K562 (cell line): Measurements from ENCODE around the gene RPS28. TPM values are rescaled to one million over a fixed set of nuclear protein-coding genes. Genes with fewer than 3 reads are reported as not detected.

Experiments
- ARID4B ChIP-seq: sonication (generic); formaldehyde crosslinking; IDR thresholded peaks from 2 replicates; pipeline ENCODE4 v1.8.0; 2022; ENCODE audit warnings: mild to moderate bottlenecking, missing genetic modification reagents
- BMI1 ChIP-seq: fragments of 150-350 bp; IDR thresholded peaks from 2 replicates; pipeline ENCODE4 v1.6.1; 2014; ENCODE audit warnings: low read length
- CC2D1A ChIP-seq: fragments of 450-650 bp; IDR thresholded peaks from 2 replicates; pipeline ENCODE4 v1.6.1; 2017; ENCODE audit warnings: mild to moderate bottlenecking
- GTF2F1 ChIP-seq: IDR thresholded peaks from 2 replicates; pipeline ENCODE4 v1.6.1; 2011; ENCODE audit warnings: low read depth, low read length, improper control_type of control experiment
- JUND ChIP-seq, 2 experiments: IDR thresholded peaks; 2 replicates in 1 of 2; 3 replicates in 1 of 2; pipeline ENCODE4 v1.6.1; 2011; ENCODE audit warnings: borderline replicate concordance in 2 of 2, low read depth in 2 of 2, low read length in 2 of 2, improper control_type of control experiment in 1 of 2, missing biosample characterization in 1 of 2, missing genetic modification characterization in 1 of 2, missing genetic modification reagents in 1 of 2
- MLLT1 ChIP-seq, 2 experiments: fragments of 450-650 bp; IDR thresholded peaks; 2 replicates each; pipeline ENCODE4 v1.6.1; 2016
- PRPF4 ChIP-seq: fragments of 200-400 bp; formaldehyde crosslinking; IDR thresholded peaks from one replicate; pipeline ENCODE4 v1.6.1; 2017; ENCODE audit warnings: low read length, low read depth, mild to moderate bottlenecking; ENCODE audit not compliant: insufficient read depth, poor library complexity, severe bottlenecking
- SNIP1 ChIP-seq: fragments of 450-650 bp; IDR thresholded peaks from 2 replicates; pipeline ENCODE4 v1.7.1; 2017; ENCODE audit warnings: low read depth, mild to moderate bottlenecking
- SRF ChIP-seq, 2 experiments: fragments of 250-450, 450-650 bp in 1 of 2; sonication (Bioruptor Pico) in 1 of 2; sonication (generic) in 1 of 2; formaldehyde crosslinking; IDR thresholded peaks; 2 replicates each; pipeline versions ENCODE4 v1.5.0 to v1.5.1; 2020 to 2022; ENCODE audit warnings: mild to moderate bottlenecking in 1 of 2, missing genetic modification reagents in 1 of 2
- TAF7 ChIP-seq: fragments of 450-650 bp; IDR thresholded peaks from 2 replicates; pipeline ENCODE4 v1.6.1; 2016; ENCODE audit warnings: missing genetic modification characterization, missing compliant biosample characterization
- ZBTB26 ChIP-seq: fragments of 450-650 bp; formaldehyde crosslinking; IDR thresholded peaks from 2 replicates; pipeline ENCODE4 v1.4.0; 2022; ENCODE audit warnings: missing genetic modification characterization
- ZNF146 ChIP-seq: IDR thresholded peaks from one replicate; pipeline ENCODE4 v1.6.1; 2018; ENCODE audit warnings: missing compliant biosample characterization; ENCODE audit not compliant: unreplicated experiment
- ZNF232 ChIP-seq: sonication (generic); formaldehyde crosslinking; IDR thresholded peaks from 2 replicates; pipeline ENCODE4 v1.8.0; 2022; ENCODE audit warnings: mild to moderate bottlenecking, missing genetic modification reagents
- ZNF561 ChIP-seq: fragments of 450-650 bp; formaldehyde crosslinking; conservative IDR thresholded peaks from 2 replicates; pipeline ENCODE4 v1.4.0; 2020; ENCODE audit warnings: mild to moderate bottlenecking, moderate library complexity
- ZNF655 ChIP-seq: fragments of 250-450 bp; sonication (Bioruptor Pico); IDR thresholded peaks from 2 replicates; pipeline ENCODE4 v1.5.0; 2021
- polyA plus RNA-seq, 8 experiments: library from polyadenylated mRNA; depleted of rRNA in 4 of 8; stranded (reverse) in 5 of 8; unstranded in 3 of 8; fragments of >200 nt; fragmentation: Nextera tagmentation in 2 of 8; fragmentation: Illumina TruSeq in 1 of 8; extraction: Ambion mirVana in 2 of 8; extraction: Trizol in 1 of 8; gene quantifications; 2 replicates each; pipeline versions ENCODE4 v1.2.1 to v1.2.3, GENCODE V29; 2011 to 2014; ENCODE audit warnings: inconsistent platforms in 1 of 8, missing spikeins in 1 of 8
- total RNA-seq, 7 experiments: library from RNA; depleted of rRNA in 6 of 7; stranded (reverse); fragments of >200 nt in 6 of 7; fragmentation: Illumina TruSeq in 2 of 7; extraction: Trizol in 2 of 7; gene quantifications; 2 replicates each; pipeline versions ENCODE4 v1.2.1 to v1.2.3, GENCODE V29; 2011 to 2021; ENCODE audit warnings: low replicate concordance in 1 of 7

Gene RPS28
- total and polyA plus RNA-seq, 9 of the 15 experiments (the other 6 are each of a cell fraction or from before 2014, with no cell fraction given): 165 to 2,827 (median 1,303) TPM

- TF ChIP-seq JUND (IDR thresholded peaks at IDR 0.05; ENCODE audit: borderline replicate concordance, low read depth, low read length): peak; percentile 28; the same call in 1 of the 2 replicates
- TF ChIP-seq JUND (tag; IDR thresholded peaks at IDR 0.05; ENCODE audit: borderline replicate concordance, low read depth, low read length): peak; percentile 43; the same call in 1 of the 3 replicates
- TF ChIP-seq TAF7 (tag): no peak
- TF ChIP-seq SNIP1: no peak
- TF ChIP-seq ZNF232 (CRISPR knock-in tag): 0 out of 2 replicates have a peak, but pooled peaks have one; percentile 7
- TF ChIP-seq SRF (CRISPR knock-in tag; IDR thresholded peaks at IDR 0.05): 0 out of 4 replicates have a peak, but pooled peaks have one; percentile 17 to 27
- no peak for TF ChIP-seq MLLT1 (IDR thresholded peaks at IDR 0.05)
- TF ChIP-seq ZNF561 (CRISPR knock-in tag): no peak
- no peak for TF ChIP-seq ZNF655 (CRISPR knock-in tag)
- TF ChIP-seq PRPF4: no peak
- no peak for TF ChIP-seq CC2D1A
- no peak for TF ChIP-seq BMI1
- TF ChIP-seq GTF2F1: no peak
- TF ChIP-seq ARID4B (CRISPR knock-in tag): peak; percentile 98
- 0 out of 2 replicates have a peak, but pooled peaks have one; percentile 70 for TF ChIP-seq ZBTB26 (CRISPR knock-in tag)
- TF ChIP-seq ZNF146: no peak
These were observed 13.1 kb upstream of the RPS28 start, which contains the start of gene CD320 (continued) for GRCh38 chr19:8307965-8308866.
